ENCODE data around the gene DCAF6. TPM values are rescaled to one million over a fixed set of nuclear protein-coding genes. Genes with fewer than 3 reads are reported as not detected.

Gene DCAF6
- total RNA-seq, 2 donors from 2014 or later, result 21.4 to 32.3 TPM

GRCh38 chr1:168065506-168065905 is 129.0 kb downstream of the DCAF6 start:
- no peak overlapping the region for H3K27ac ChIP-seq (ENCODE audit: low read depth, low read length)
- H3K36me3 Mint-ChIP-seq (ENCODE audit: low read depth), result peaks cover 45% of the 10 kb centered on the region
- no peak for TF ChIP-seq CTCF (conservative IDR thresholded peaks at IDR 0.05)
- peaks cover 67% of the 10 kb centered on the region for H3K36me3 ChIP-seq (ENCODE audit: control insufficient read depth, insufficient read depth, low read length)
- H3K4me3 Mint-ChIP-seq, result no peak overlapping the region
- no peaks in the 10 kb centered on the region for H3K4me1 Mint-ChIP-seq
- no peak overlapping the region for H3K27ac Mint-ChIP-seq
- 98 to 100% methylated on average over 1 to 3 of the region's 3 CpGs for WGBS, 2 experiments (ENCODE audit: insufficient coverage in 1 of 2, insufficient read length in 1 of 2)
- no peaks in the 10 kb centered on the region for H3K27me3 Mint-ChIP-seq (ENCODE audit: insufficient read depth)
- no peak overlapping the region for H3K9ac ChIP-seq (ENCODE audit: extremely low read depth, low read length, poor library complexity, severe bottlenecking)
- no peaks in the 10 kb centered on the region for H3K9me3 ChIP-seq (ENCODE audit: control insufficient read depth, low read length)
- H3K4me3 ChIP-seq (ENCODE audit: low read length), result no peak overlapping the region
- no peaks in the 10 kb centered on the region for H3K4me1 ChIP-seq (ENCODE audit: control insufficient read depth, insufficient read depth, low read length)
- DNase-seq, result no peak
- no peaks in the 10 kb centered on the region for H3K9me3 Mint-ChIP-seq
- no peaks in the 10 kb centered on the region for H3K27me3 ChIP-seq (ENCODE audit: control insufficient read depth, insufficient read depth, low read length, poor library complexity, severe bottlenecking)

- Histone ChIP-seq H3K36me3 (ENCODE audit: control insufficient read depth, insufficient read depth, low read length) (peaks cover 85% of the 10 kb centered on the region), H3K9me3 (ENCODE audit: control insufficient read depth, low read length) (no peaks in the 10 kb centered on the region), H3K9ac (ENCODE audit: extremely low read depth, low read length, poor library complexity, severe bottlenecking) (no peak overlapping the region), H3K4me3 (ENCODE audit: low read length) (no peak overlapping the region), H3K27ac (ENCODE audit: low read depth, low read length) (no peak overlapping the region), H3K27me3 (ENCODE audit: control insufficient read depth, insufficient read depth, low read length, poor library complexity, severe bottlenecking) (no peaks in the 10 kb centered on the region), H3K4me1 (ENCODE audit: control insufficient read depth, insufficient read depth, low read length) (no peaks in the 10 kb centered on the region)
- TF ChIP-seq CTCF (conservative IDR thresholded peaks at IDR 0.05), result peak; percentile 36
- Mint-ChIP-seq H3K4me1 (no peaks in the 10 kb centered on the region), H3K9me3 (no peaks in the 10 kb centered on the region), H3K27ac (no peak overlapping the region), H3K27me3 (ENCODE audit: insufficient read depth) (no peaks in the 10 kb centered on the region), H3K4me3 (no peak overlapping the region), H3K36me3 (ENCODE audit: low read depth) (peaks cover 57% of the 10 kb centered on the region)
- no peak for DNase-seq
- WGBS, 2 experiments (ENCODE audit: insufficient coverage in 1 of 2, insufficient read length in 1 of 2), result 86 to 100% methylated on average over 1 to 3 of the region's 3 CpGs
Measured at GRCh38 chr1:168069384-168069783, 132.9 kb downstream of the DCAF6 start.

GRCh38 chr1:168079761-168080160 is 143.3 kb downstream of the DCAF6 start:
- Mint-ChIP-seq H3K36me3 (ENCODE audit: low read depth) (peaks cover 35% of the 10 kb centered on the region), H3K27ac (no peak overlapping the region), H3K27me3 (ENCODE audit: insufficient read depth) (no peaks in the 10 kb centered on the region), H3K4me3 (no peak overlapping the region), H3K9me3 (no peaks in the 10 kb centered on the region), H3K4me1 (peaks cover 7% of the 10 kb centered on the region)
- Histone ChIP-seq H3K4me1 (ENCODE audit: control insufficient read depth, insufficient read depth, low read length) (no peaks in the 10 kb centered on the region), H3K27ac (ENCODE audit: low read depth, low read length) (no peak overlapping the region), H3K9me3 (ENCODE audit: control insufficient read depth, low read length) (no peaks in the 10 kb centered on the region), H3K36me3 (ENCODE audit: control insufficient read depth, insufficient read depth, low read length) (peaks cover 65% of the 10 kb centered on the region), H3K4me3 (ENCODE audit: low read length) (no peak overlapping the region), H3K27me3 (ENCODE audit: control insufficient read depth, insufficient read depth, low read length, poor library complexity, severe bottlenecking) (no peaks in the 10 kb centered on the region), H3K9ac (ENCODE audit: extremely low read depth, low read length, poor library complexity, severe bottlenecking) (no peak overlapping the region)
- no peak for TF ChIP-seq CTCF (conservative IDR thresholded peaks at IDR 0.05)
- no peak for DNase-seq

Data from endodermal cell (in vitro differentiated cells).